OCI-LY1 (cell line): Measurements from ENCODE around the gene NEMP1.

Experiments
- EZH2 ChIP-seq: fragments of 200-600 bp; sonication (generic), shearing (Covaris generic); IDR thresholded peaks from 2 replicates; pipeline ENCODE4 v1.8.0; 2017; ENCODE audit warnings: borderline replicate concordance, mixed run types, mild to moderate bottlenecking, antibody characterized with exemption, low read length, moderate library complexity, mixed read lengths
- TF ChIP-seq, protein P1 (sequence below): fragments of 200-600 bp; sonication (generic), shearing (Covaris generic); IDR thresholded peaks from 2 replicates; pipeline ENCODE4 v1.5.1; 2017; ENCODE audit warnings: mild to moderate bottlenecking, antibody characterized with exemption, low read length, moderate library complexity, mixed read lengths

DNA sequence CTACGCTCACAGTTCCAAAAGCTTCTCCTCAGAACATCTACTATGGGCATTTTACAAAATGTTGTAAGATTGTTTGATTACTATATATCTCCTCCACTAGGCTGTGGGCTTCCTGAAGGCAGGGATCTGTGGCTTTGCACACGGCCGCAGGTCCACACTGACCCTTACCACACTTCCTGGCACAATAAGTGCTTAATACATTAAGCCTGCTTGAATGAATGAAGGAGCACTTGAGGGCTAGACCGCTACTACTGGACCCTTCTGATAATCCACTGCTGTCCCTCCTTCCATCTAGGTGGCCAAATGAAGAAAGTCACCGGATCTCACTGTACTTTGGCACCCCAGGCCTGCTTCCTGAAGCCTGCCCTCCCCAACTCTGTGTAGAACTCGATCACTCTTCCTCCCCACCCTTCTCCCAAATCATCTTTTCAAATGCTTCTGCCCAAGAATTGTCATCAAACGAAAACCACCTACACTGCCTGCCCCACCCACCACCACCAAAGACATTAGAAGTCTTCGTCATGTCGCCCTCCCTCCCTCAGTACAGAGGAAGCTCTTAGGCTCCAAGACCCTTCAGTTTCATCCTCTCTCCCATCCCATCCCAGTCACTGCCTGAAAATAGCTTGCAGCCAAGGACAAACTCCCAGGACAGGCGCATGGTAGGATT lies 71.6 kb downstream of the NEMP1 start:
- TF ChIP-seq, protein P1, sequence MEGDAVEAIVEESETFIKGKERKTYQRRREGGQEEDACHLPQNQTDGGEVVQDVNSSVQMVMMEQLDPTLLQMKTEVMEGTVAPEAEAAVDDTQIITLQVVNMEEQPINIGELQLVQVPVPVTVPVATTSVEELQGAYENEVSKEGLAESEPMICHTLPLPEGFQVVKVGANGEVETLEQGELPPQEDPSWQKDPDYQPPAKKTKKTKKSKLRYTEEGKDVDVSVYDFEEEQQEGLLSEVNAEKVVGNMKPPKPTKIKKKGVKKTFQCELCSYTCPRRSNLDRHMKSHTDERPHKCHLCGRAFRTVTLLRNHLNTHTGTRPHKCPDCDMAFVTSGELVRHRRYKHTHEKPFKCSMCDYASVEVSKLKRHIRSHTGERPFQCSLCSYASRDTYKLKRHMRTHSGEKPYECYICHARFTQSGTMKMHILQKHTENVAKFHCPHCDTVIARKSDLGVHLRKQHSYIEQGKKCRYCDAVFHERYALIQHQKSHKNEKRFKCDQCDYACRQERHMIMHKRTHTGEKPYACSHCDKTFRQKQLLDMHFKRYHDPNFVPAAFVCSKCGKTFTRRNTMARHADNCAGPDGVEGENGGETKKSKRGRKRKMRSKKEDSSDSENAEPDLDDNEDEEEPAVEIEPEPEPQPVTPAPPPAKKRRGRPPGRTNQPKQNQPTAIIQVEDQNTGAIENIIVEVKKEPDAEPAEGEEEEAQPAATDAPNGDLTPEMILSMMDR = no peak
- TF ChIP-seq EZH2 = no peak
